Ovary (tissue), 3 donors: Measurements from ENCODE around the gene DUSP16.

ENCODE experiments used
- EP300 ChIP-seq: sonication (generic); formaldehyde crosslinking; IDR thresholded peaks from one replicate; pipeline ENCODE4 v1.6.1; 2017; ENCODE audit warnings: antibody characterized with exemption
- POLR2A ChIP-seq: fragments of 450-650 bp; IDR thresholded peaks from one replicate; pipeline ENCODE4 v1.6.1; 2017; ENCODE audit warnings: antibody characterized with exemption, mild to moderate bottlenecking, moderate library complexity
- TF ChIP-seq, protein P1 (sequence below), 3 donors: fragments of 450-650 bp in 2 of 3; fragments of 200-600 bp in 1 of 3; IDR thresholded peaks; one replicate each; pipeline versions ENCODE4 v1.5.1 to v1.8.0; 2016 to 2022; ENCODE audit warnings: antibody characterized with exemption in 3 of 3, mild to moderate bottlenecking in 1 of 3
- donor health status: DM: no; HTN: no; CAD: no.

DNA sequence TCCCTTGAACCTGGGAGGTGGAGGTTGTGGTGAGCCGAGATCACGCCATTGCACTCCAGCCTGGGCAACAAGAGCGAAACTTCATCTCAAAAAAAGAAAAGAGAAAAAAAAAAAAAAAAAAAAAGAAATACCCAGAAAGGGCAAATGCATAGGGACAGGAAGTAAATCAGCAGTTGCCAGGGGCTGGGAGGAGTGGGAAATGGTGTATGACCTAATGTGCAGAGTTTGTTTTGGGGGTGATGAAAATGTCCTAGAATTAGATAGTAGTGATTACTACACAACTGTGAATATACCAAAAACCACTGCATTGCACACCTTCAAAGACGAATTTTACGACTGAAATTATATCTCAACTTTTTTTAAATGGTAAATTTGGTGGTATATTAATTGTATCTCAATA is 20.4 kb downstream of the DUSP16 start:
- TF ChIP-seq, protein P1, sequence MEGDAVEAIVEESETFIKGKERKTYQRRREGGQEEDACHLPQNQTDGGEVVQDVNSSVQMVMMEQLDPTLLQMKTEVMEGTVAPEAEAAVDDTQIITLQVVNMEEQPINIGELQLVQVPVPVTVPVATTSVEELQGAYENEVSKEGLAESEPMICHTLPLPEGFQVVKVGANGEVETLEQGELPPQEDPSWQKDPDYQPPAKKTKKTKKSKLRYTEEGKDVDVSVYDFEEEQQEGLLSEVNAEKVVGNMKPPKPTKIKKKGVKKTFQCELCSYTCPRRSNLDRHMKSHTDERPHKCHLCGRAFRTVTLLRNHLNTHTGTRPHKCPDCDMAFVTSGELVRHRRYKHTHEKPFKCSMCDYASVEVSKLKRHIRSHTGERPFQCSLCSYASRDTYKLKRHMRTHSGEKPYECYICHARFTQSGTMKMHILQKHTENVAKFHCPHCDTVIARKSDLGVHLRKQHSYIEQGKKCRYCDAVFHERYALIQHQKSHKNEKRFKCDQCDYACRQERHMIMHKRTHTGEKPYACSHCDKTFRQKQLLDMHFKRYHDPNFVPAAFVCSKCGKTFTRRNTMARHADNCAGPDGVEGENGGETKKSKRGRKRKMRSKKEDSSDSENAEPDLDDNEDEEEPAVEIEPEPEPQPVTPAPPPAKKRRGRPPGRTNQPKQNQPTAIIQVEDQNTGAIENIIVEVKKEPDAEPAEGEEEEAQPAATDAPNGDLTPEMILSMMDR (IDR thresholded peaks at IDR 0.05) = no peak
- TF ChIP-seq EP300 (no peak), POLR2A (no peak)
